GM23338 (cell line): ENCODE results near the gene FAM53B. TPM values are rescaled to one million over a fixed set of nuclear protein-coding genes. Genes with fewer than 3 reads are reported as not detected.

ENCODE experiments used
- ATAC-seq: fragments of 200-7000 bp; cut with Tn5 transposase; 3 replicates; pipeline ENCODE4 v1.9.1; 2020
- DNase-seq: peaks from one replicate; pipeline ENCODE4 v3.0.0-alpha.2; 2015; ENCODE audit warnings: low spot score
- H2AFZ ChIP-seq: fragments of 200-600 bp; sonication (generic); 2 replicates; pipeline ENCODE4 v1.8.0; 2016; ENCODE audit warnings: antibody characterized with exemption, mild to moderate bottlenecking, moderate library complexity
- H3F3A ChIP-seq: fragments of 200-600 bp; sonication (generic); replicated peaks from 2 replicates; pipeline ENCODE4 v1.8.0; 2017; ENCODE audit warnings: antibody characterized with exemption, mixed run types, low read depth
- H3K27ac ChIP-seq: fragments of 200-600 bp; sonication (generic); 2 replicates; pipeline ENCODE4 v1.6.1; 2016; ENCODE audit warnings: low read depth
- H3K27me3 ChIP-seq: fragments of 200-600 bp; sonication (generic); 2 replicates; pipeline ENCODE4 v1.8.0; 2016; ENCODE audit warnings: mild to moderate bottlenecking, mixed run types, moderate library complexity; ENCODE audit not compliant: insufficient read depth
- H3K36me3 ChIP-seq: fragments of 200-600 bp; sonication (generic); 2 replicates; pipeline ENCODE4 v1.8.0; 2016; ENCODE audit warnings: mild to moderate bottlenecking; ENCODE audit not compliant: insufficient read depth
- H3K4me1 ChIP-seq: fragments of 200-600 bp; sonication (generic); 2 replicates; pipeline ENCODE4 v1.8.0; 2016; ENCODE audit warnings: mild to moderate bottlenecking, moderate library complexity; ENCODE audit not compliant: insufficient read depth
- H3K4me2 ChIP-seq: fragments of 200-600 bp; sonication (generic); 2 replicates; pipeline ENCODE4 v1.7.1; 2017; ENCODE audit warnings: mixed run types
- H3K4me3 ChIP-seq: fragments of 200-600 bp; sonication (generic); 2 replicates; pipeline ENCODE4 v1.6.1; 2016; ENCODE audit warnings: mixed run types
- H3K79me2 ChIP-seq: fragments of 200-600 bp; sonication (generic); replicated peaks from 2 replicates; pipeline ENCODE4 v1.8.0; 2017; ENCODE audit warnings: mild to moderate bottlenecking; ENCODE audit not compliant: insufficient read depth
- H3K9me2 ChIP-seq: fragments of 200-600 bp; sonication (generic); 2 replicates; pipeline ENCODE4 v1.8.0; 2017; ENCODE audit not compliant: insufficient read depth
- H4K20me1 ChIP-seq: fragments of 200-600 bp; sonication (generic); replicated peaks from 2 replicates; pipeline ENCODE4 v1.8.0; 2017; ENCODE audit warnings: mild to moderate bottlenecking; ENCODE audit not compliant: insufficient read depth
- H3K27ac Mint-ChIP-seq: 2 replicates; pipeline ENCODE4 v1.8.0; 2020; ENCODE audit warnings: inconsistent platforms, mild to moderate bottlenecking, moderate library complexity, mixed read lengths
- H3K27me3 Mint-ChIP-seq: 3 replicates; pipeline ENCODE4 v1.8.0; 2022; ENCODE audit warnings: low read depth, mild to moderate bottlenecking, moderate library complexity, mixed read lengths, inconsistent platforms; ENCODE audit not compliant: insufficient read depth, poor library complexity
- H3K36me3 Mint-ChIP-seq: 3 replicates; pipeline ENCODE4 v1.8.0; 2021; ENCODE audit warnings: low read depth, mild to moderate bottlenecking, inconsistent platforms, moderate library complexity, mixed read lengths
- H3K4me1 Mint-ChIP-seq: 3 replicates; pipeline ENCODE4 v1.8.0; 2020; ENCODE audit warnings: mild to moderate bottlenecking, inconsistent platforms, mixed read lengths
- H3K4me3 Mint-ChIP-seq: 3 replicates; pipeline ENCODE4 v1.8.0; 2021; ENCODE audit warnings: moderate library complexity, mild to moderate bottlenecking, inconsistent platforms, mixed read lengths
- H3K9me3 Mint-ChIP-seq: 3 replicates; pipeline ENCODE4 v1.8.0; 2020; ENCODE audit warnings: moderate library complexity, mild to moderate bottlenecking, inconsistent platforms, mixed read lengths
- EZH2 ChIP-seq: fragments of 200-600 bp; sonication (generic); IDR thresholded peaks from one replicate; pipeline ENCODE4 v1.8.0; 2017; ENCODE audit warnings: antibody characterized with exemption, mild to moderate bottlenecking, low read depth; ENCODE audit not compliant: unreplicated experiment
- EZH2phosphoT487 ChIP-seq: fragments of 200-600 bp; sonication (generic); IDR thresholded peaks from one replicate; pipeline ENCODE4 v1.8.1; 2018; ENCODE audit warnings: antibody characterized with exemption; ENCODE audit not compliant: unreplicated experiment
- JUNB ChIP-seq: IDR thresholded peaks from one replicate; pipeline ENCODE4 v1.6.1; 2016; ENCODE audit warnings: antibody characterized with exemption; ENCODE audit not compliant: unreplicated experiment
- NANOG ChIP-seq: IDR thresholded peaks from 2 replicates; pipeline ENCODE4 v1.6.1; 2016; ENCODE audit warnings: antibody characterized with exemption, borderline replicate concordance
- POLR2AphosphoS5 ChIP-seq: IDR thresholded peaks from 2 replicates; pipeline ENCODE4 v1.6.1; 2016; ENCODE audit warnings: antibody characterized with exemption, low read depth
- STAT1 ChIP-seq: IDR thresholded peaks from one replicate; pipeline ENCODE4 v1.6.1; 2016; ENCODE audit warnings: antibody characterized with exemption; ENCODE audit not compliant: unreplicated experiment
- ZNF331 ChIP-seq: fragments of 250-450 bp; sonication (Bioruptor Pico); IDR thresholded peaks from 2 replicates; pipeline ENCODE4 v1.5.0; 2020; ENCODE audit warnings: low read depth, mild to moderate bottlenecking, moderate library complexity
- polyA plus RNA-seq: library from polyadenylated mRNA; unstranded; fragments of >200 nt; fragmentation: Nextera tagmentation; extraction: Ambion mirVana; gene quantifications from 2 replicates; pipeline ENCODE4 v1.2.1, GENCODE V29; 2016
- total RNA-seq: library from RNA; depleted of rRNA; stranded (reverse); fragments of >200 nt; shearing (Covaris generic); gene quantifications from 2 replicates; pipeline ENCODE4 v1.2.3, GENCODE V29; 2014
- TF ChIP-seq, protein P1 (sequence below), 2 experiments: fragments of 200-600 bp in 1 of 2; sonication (generic) in 1 of 2; conservative IDR thresholded peaks; 2 replicates each; pipeline versions ENCODE4 v1.5.1 to v1.6.1; 2016 to 2017; ENCODE audit warnings: antibody characterized with exemption in 2 of 2, low read depth in 2 of 2, mild to moderate bottlenecking in 2 of 2, moderate library complexity in 1 of 2
- TF ChIP-seq, protein P2 (sequence below): IDR thresholded peaks from 2 replicates; pipeline ENCODE4 v1.6.1; 2016; ENCODE audit warnings: antibody characterized with exemption

FAM53B gene
- total and polyA plus RNA-seq, 2 experiments from 2014 or later = 3.0 to 20.3 TPM

DNA sequence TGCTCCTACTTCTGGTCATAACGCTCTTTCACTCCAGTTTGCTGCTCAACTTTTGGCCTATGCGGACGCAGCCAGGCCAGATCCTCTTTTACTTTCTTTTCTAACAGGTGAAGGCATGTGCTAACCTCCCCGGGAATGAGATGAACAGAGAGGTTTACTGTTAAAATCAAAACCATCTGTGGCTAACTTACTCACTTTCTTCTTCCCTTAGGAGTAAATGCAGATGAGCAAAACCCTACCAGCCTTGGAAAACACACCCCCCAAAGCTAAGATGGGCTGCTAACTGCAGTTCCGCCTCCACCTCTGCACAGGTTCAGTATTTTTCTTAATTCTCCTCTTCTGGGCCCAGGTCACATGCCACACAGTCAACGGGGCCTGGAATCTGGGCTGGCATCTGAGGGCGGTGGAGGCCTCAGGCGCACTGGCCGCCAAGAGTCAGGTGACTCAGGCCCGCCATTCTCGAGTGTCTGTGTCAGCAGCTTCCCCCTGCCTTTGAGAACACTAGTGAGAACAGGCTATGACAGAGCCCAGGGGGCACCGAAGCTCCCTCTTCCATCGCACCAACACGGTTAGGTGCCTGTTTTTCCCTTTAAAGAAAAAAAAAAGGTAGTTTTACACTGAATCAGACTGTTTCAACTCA is 11.1 kb downstream of the FAM53B start:
- Histone ChIP-seq H3K36me3 (no peaks in the 10 kb centered on the region; the same call in 1 of the 2 replicates), H3K27ac (no peak overlapping the region), H3K9me2 (no peaks in the 10 kb centered on the region), H3K4me1 (peaks cover 20% of the 10 kb centered on the region), H3K4me2 (no peak overlapping the region), H2AFZ (no peak overlapping the region), H3K79me2 (peaks cover 11% of the 10 kb centered on the region), H3K27me3 (no peaks in the 10 kb centered on the region), H3F3A (no peaks in the 10 kb centered on the region), H4K20me1 (peaks cover 27% of the 10 kb centered on the region; the same call in 1 of the 2 replicates), H3K4me3 (no peak overlapping the region)
- DNase-seq (no peak), ATAC-seq (no peak)
- peak overlapping the region; percentile 67; the same call in 1 of the 2 replicates for H3K27ac Mint-ChIP-seq
- no peak overlapping the region for H3K4me3 Mint-ChIP-seq
- peaks cover 12% of the 10 kb centered on the region for H3K27me3 Mint-ChIP-seq
- TF ChIP-seq, protein P1, sequence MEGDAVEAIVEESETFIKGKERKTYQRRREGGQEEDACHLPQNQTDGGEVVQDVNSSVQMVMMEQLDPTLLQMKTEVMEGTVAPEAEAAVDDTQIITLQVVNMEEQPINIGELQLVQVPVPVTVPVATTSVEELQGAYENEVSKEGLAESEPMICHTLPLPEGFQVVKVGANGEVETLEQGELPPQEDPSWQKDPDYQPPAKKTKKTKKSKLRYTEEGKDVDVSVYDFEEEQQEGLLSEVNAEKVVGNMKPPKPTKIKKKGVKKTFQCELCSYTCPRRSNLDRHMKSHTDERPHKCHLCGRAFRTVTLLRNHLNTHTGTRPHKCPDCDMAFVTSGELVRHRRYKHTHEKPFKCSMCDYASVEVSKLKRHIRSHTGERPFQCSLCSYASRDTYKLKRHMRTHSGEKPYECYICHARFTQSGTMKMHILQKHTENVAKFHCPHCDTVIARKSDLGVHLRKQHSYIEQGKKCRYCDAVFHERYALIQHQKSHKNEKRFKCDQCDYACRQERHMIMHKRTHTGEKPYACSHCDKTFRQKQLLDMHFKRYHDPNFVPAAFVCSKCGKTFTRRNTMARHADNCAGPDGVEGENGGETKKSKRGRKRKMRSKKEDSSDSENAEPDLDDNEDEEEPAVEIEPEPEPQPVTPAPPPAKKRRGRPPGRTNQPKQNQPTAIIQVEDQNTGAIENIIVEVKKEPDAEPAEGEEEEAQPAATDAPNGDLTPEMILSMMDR (conservative IDR thresholded peaks at IDR 0.05; ENCODE audit: low read depth in 2 of 2) = no peak
- TF ChIP-seq JUNB (no peak), STAT1 (no peak), NANOG (no peak), EZH2 (no peak), POLR2AphosphoS5 (no peak), ZNF331 (CRISPR knock-in tag) (no peak)
- H3K4me1 Mint-ChIP-seq = peaks cover 39% of the 10 kb centered on the region
- no peaks in the 10 kb centered on the region for H3K9me3 Mint-ChIP-seq
- H3K36me3 Mint-ChIP-seq = peaks cover 4% of the 10 kb centered on the region; the same call in 1 of the 3 replicates

DNA sequence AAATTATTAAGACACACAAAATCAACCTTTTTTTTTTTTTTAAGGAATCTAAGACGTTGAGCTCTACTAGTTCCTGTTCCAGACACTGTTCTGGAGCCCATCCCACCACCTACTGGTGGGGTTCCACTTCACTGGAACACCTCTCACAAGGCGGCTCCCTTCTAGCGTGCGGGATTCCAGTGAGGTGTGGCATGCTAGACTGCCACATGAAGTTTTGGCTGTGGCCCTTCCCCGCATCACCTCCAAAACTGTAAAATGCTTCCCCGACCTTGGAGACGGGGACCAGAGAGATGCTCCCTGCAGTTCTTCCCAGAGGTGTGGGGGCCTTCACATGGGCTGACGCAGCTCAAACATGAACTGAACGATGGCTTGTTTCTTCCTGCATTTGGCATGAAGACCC is 12.6 kb downstream of the FAM53B start:
- no peak overlapping the region for H3K4me3 Mint-ChIP-seq
- H3K9me2 ChIP-seq = no peaks in the 10 kb centered on the region
- peaks cover 15% of the 10 kb centered on the region; the same call in 1 of the 2 replicates for H4K20me1 ChIP-seq
- H3K4me3 ChIP-seq = no peak overlapping the region
- no peak for DNase-seq
- H3K36me3 ChIP-seq = no peaks in the 10 kb centered on the region; the same call in 1 of the 2 replicates
- no peaks in the 10 kb centered on the region for H3K9me3 Mint-ChIP-seq
- no peak overlapping the region for H3K4me2 ChIP-seq
- peaks cover 25% of the 10 kb centered on the region for H3K4me1 Mint-ChIP-seq
- no peak for ATAC-seq
- H3K27me3 ChIP-seq = no peaks in the 10 kb centered on the region
- H3K27ac Mint-ChIP-seq = no peak overlapping the region; the same call in 1 of the 2 replicates
- no peak for TF ChIP-seq NANOG
- TF ChIP-seq EZH2phosphoT487 = no peak
- no peaks in the 10 kb centered on the region for H3F3A ChIP-seq
- H2AFZ ChIP-seq = no peak overlapping the region
- peaks cover 5% of the 10 kb centered on the region for H3K4me1 ChIP-seq
- peaks cover 4% of the 10 kb centered on the region for H3K27me3 Mint-ChIP-seq
- H3K27ac ChIP-seq = no peak overlapping the region
- H3K79me2 ChIP-seq = 0 out of 2 replicates have a peak, but pooled peaks cover 7% of the 10 kb centered on the region
- peaks cover 4% of the 10 kb centered on the region; the same call in 1 of the 3 replicates for H3K36me3 Mint-ChIP-seq

DNA sequence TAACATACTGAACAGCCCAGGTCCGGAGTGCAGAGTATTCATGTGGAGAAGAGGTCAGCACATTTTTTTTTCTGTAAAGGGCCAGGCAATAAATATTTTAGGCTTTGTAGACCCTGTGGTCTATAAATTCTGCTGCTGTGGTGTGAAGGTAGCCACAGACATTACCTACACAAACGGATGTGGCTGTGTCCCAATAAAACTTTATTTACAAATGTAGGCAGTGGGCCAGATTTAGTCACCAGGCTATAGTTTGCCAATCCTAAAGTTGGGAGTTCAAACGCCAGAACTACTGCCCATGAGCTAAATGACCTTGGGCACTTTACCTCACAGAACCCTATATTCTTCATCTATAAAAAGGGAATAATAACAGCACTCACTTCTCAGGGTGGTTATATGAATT is 13.4 kb downstream of the FAM53B start:
- H3K27me3 Mint-ChIP-seq = peaks cover 2% of the 10 kb centered on the region
- peaks cover 4% of the 10 kb centered on the region; the same call in 1 of the 2 replicates for H3K79me2 ChIP-seq
- no peak overlapping the region for H2AFZ ChIP-seq
- no peaks in the 10 kb centered on the region for H3K9me2 ChIP-seq
- H3F3A ChIP-seq = no peaks in the 10 kb centered on the region
- H3K27me3 ChIP-seq = no peaks in the 10 kb centered on the region
- H3K9me3 Mint-ChIP-seq = no peaks in the 10 kb centered on the region
- H3K36me3 Mint-ChIP-seq = peaks cover 4% of the 10 kb centered on the region; the same call in 1 of the 3 replicates
- no peak overlapping the region for H3K4me2 ChIP-seq
- DNase-seq (no peak), ATAC-seq (no peak)
- H3K27ac Mint-ChIP-seq = no peak overlapping the region
- H3K36me3 ChIP-seq = no peaks in the 10 kb centered on the region; the same call in 1 of the 2 replicates
- no peak overlapping the region for H3K27ac ChIP-seq
- H3K4me1 ChIP-seq = peaks cover 5% of the 10 kb centered on the region
- H3K4me1 Mint-ChIP-seq = peaks cover 20% of the 10 kb centered on the region
- H4K20me1 ChIP-seq = peaks cover 12% of the 10 kb centered on the region; the same call in 1 of the 2 replicates
- H3K4me3 Mint-ChIP-seq = no peak overlapping the region
- H3K4me3 ChIP-seq = no peak overlapping the region
- no peak for TF ChIP-seq STAT1
- no peak for TF ChIP-seq NANOG
- TF ChIP-seq POLR2AphosphoS5 = no peak
- TF ChIP-seq, protein P2, sequence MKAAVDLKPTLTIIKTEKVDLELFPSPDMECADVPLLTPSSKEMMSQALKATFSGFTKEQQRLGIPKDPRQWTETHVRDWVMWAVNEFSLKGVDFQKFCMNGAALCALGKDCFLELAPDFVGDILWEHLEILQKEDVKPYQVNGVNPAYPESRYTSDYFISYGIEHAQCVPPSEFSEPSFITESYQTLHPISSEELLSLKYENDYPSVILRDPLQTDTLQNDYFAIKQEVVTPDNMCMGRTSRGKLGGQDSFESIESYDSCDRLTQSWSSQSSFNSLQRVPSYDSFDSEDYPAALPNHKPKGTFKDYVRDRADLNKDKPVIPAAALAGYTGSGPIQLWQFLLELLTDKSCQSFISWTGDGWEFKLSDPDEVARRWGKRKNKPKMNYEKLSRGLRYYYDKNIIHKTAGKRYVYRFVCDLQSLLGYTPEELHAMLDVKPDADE = no peak
- TF ChIP-seq JUNB = no peak
- no peak for TF ChIP-seq EZH2phosphoT487
- no peak for TF ChIP-seq EZH2
